Thyroid gland (tissue), 4 donors: ENCODE data around the gene BMP8A.
"Not testable (repeated sequence)": the region's sequence is repeated elsewhere in the genome, so short reads cannot be mapped to it uniquely, and the experiment has no call there.

Experiments
- POLR2A ChIP-seq, 2 donors: fragments of 450-650 bp; IDR thresholded peaks; one replicate each; pipeline ENCODE4 v1.6.1; 2017; ENCODE audit warnings: antibody characterized with exemption in 2 of 2, mild to moderate bottlenecking in 2 of 2, moderate library complexity in 1 of 2
- TF ChIP-seq, protein P1 (sequence below), 6 experiments: fragments of 200-600 bp in 3 of 6; fragments of 450-650 bp in 3 of 6; sonication (generic) in 3 of 6; IDR thresholded peaks; one replicate each; pipeline ENCODE4 v1.5.1; 2016 to 2019; ENCODE audit warnings: antibody characterized with exemption in 6 of 6, mild to moderate bottlenecking in 2 of 6, inconsistent platforms in 1 of 6, moderate library complexity in 1 of 6

GRCh38 chr1:39498821-39499220 is 7.4 kb downstream of the BMP8A start:
- TF ChIP-seq, protein P1, sequence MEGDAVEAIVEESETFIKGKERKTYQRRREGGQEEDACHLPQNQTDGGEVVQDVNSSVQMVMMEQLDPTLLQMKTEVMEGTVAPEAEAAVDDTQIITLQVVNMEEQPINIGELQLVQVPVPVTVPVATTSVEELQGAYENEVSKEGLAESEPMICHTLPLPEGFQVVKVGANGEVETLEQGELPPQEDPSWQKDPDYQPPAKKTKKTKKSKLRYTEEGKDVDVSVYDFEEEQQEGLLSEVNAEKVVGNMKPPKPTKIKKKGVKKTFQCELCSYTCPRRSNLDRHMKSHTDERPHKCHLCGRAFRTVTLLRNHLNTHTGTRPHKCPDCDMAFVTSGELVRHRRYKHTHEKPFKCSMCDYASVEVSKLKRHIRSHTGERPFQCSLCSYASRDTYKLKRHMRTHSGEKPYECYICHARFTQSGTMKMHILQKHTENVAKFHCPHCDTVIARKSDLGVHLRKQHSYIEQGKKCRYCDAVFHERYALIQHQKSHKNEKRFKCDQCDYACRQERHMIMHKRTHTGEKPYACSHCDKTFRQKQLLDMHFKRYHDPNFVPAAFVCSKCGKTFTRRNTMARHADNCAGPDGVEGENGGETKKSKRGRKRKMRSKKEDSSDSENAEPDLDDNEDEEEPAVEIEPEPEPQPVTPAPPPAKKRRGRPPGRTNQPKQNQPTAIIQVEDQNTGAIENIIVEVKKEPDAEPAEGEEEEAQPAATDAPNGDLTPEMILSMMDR (IDR thresholded peaks at IDR 0.05) = not testable (repeated sequence)
- not testable (repeated sequence) for TF ChIP-seq POLR2A (IDR thresholded peaks at IDR 0.05)
